SK-N-MC (cell line): ENCODE results near the gene FAM234A.
"Not testable (repeated sequence)": the region's sequence is repeated elsewhere in the genome, so short reads cannot be mapped to it uniquely, and the experiment has no call there.

Experiments
- DNase-seq: peaks from one replicate; pipeline ENCODE4 v3.0.0-alpha.2; 2011; ENCODE audit warnings: low read depth, low spot score
- H3K27ac ChIP-seq: fragments of 200-600 bp; sonication (generic); 2 replicates; pipeline ENCODE4 v1.5.1; 2016; ENCODE audit warnings: mixed run types
- H3K36me3 ChIP-seq: fragments of 200-600 bp; sonication (generic); 2 replicates; pipeline ENCODE4 v1.6.1; 2017; ENCODE audit warnings: antibody characterized with exemption, low read length, mixed read lengths; ENCODE audit not compliant: insufficient read depth
- H3K4me3 ChIP-seq: fragments of 200-600 bp; sonication (generic); 2 replicates; pipeline ENCODE4 v1.5.1; 2016
- H3K9ac ChIP-seq: fragments of 200-600 bp; sonication (generic); 2 replicates; pipeline ENCODE4 v1.8.0; 2017; ENCODE audit warnings: mixed run types, mixed read lengths; ENCODE audit not compliant: insufficient read length
- H3K9me3 ChIP-seq: fragments of 200-600 bp; sonication (generic); 2 replicates; pipeline ENCODE4 v1.6.1; 2017; ENCODE audit warnings: low read depth, mild to moderate bottlenecking, antibody characterized with exemption, low read length, moderate library complexity, mixed read lengths
- EZH2 ChIP-seq: fragments of 200-600 bp; sonication (generic); IDR thresholded peaks from one replicate; pipeline ENCODE4 v1.6.1; 2017; ENCODE audit warnings: antibody characterized with exemption
- FOXP2 ChIP-seq: optimal IDR thresholded peaks from 2 replicates; pipeline ENCODE3; 2011; ENCODE audit warnings: mild to moderate bottlenecking, moderate library complexity; ENCODE audit not compliant: insufficient read depth; ENCODE audit errors: extremely low read length, control extremely low read depth
- POLR2AphosphoS5 ChIP-seq: IDR thresholded peaks from 2 replicates; pipeline ENCODE4 v1.6.1; 2012; ENCODE audit warnings: mild to moderate bottlenecking, low read depth, low read length, borderline replicate concordance

FAM234A gene

DNA sequence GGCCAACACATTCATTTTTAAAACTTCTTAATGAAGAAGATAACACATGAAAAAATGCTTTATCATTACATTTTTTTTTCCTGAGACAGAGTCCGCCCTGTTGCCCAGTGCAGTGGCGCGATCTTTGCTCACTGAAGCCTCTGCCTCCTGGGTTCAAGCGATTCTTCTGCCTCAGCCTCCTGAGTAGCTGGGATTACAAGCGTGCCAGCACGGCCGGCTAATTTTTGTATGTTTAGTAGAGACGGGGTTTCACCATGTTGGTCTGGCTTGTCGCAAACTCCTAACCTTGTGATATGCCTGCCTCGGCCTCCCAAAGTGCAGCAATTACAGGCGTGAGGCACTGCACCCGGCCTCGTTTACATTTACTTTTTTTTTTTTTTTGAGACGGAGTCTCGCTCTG, 41.2 kb upstream of the FAM234A start:
- Histone ChIP-seq H3K4me3 (no peak overlapping the region), H3K36me3 (peaks cover 97% of the 10 kb centered on the region), H3K9me3 (no peaks in the 10 kb centered on the region), H3K27ac (no peak overlapping the region), H3K9ac (no peak overlapping the region)
- no peak for DNase-seq
- TF ChIP-seq EZH2 (no peak), POLR2AphosphoS5 (no peak), FOXP2 (no peak)

DNA sequence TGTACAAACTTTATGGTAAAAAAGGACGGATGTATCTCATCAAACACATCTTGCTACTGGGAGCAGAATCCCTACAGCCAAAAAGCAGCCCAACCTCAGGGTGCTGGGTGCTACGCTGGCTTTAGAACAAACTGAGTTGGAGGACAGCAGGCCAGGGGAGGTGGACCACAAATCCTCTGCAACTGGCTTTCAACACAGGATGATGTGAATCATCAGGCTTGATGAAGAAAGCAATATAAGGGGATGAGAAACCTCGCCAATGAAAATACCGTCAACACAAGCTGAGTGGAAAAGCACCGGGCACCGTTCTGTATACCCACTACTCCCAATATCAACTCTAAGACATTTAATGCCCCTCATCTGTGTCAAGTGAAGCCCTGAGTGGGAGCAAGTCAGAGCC, 40.1 kb upstream of the FAM234A start:
- Histone ChIP-seq H3K36me3 (peaks cover 96% of the 10 kb centered on the region), H3K27ac (no peak overlapping the region), H3K9ac (no peak overlapping the region), H3K4me3 (no peak overlapping the region), H3K9me3 (no peaks in the 10 kb centered on the region)
- no peak for DNase-seq
- TF ChIP-seq FOXP2 (no peak), EZH2 (no peak), POLR2AphosphoS5 (no peak)

DNA sequence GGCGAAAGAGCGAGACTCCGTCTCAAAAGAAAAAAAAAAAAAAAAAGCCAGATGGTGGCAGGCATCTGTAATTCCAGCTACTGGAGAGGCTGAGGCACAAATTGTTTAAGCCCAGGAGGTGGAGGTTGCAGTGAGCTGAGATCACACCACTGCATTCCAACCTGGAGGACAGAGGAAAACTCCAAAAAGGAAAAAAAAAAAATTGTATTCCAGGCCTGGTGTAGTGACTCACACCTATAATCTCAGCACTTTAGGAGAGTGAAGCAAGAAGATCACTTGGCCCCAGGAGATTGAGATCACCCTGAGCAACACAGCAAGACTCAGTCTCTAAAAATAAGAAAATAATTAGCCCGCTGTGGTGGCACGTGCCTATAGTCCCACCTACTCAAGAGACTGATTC, 34.2 kb upstream of the FAM234A start:
- TF ChIP-seq POLR2AphosphoS5 (no peak), FOXP2 (no peak), EZH2 (no peak)
- H3K9me3 ChIP-seq: no peaks in the 10 kb centered on the region
- no peak for DNase-seq
- H3K36me3 ChIP-seq: peaks cover 79% of the 10 kb centered on the region
- no peak overlapping the region for H3K27ac ChIP-seq
- no peak overlapping the region for H3K9ac ChIP-seq
- H3K4me3 ChIP-seq: no peak overlapping the region

DNA sequence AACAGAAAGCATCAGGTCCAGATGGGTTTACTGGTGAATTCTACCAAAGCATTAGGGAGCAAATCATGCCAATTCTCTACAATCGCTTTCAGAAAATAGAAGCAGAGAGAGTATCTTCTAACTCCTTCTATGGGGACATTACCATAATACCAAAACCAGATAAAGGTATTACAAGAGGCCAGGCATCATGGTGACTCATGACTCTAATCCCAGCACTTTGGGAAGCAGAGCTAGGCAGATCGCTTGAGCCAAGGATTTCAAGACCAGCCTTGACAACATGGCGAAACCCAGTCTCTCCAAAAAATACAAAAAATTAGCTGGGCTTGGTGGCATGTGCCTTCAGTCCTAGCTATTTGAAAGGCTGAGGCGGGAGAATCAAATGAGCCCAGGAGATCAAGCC, 31.4 kb upstream of the FAM234A start:
- Histone ChIP-seq H3K9me3 (no peaks in the 10 kb centered on the region), H3K36me3 (peaks cover 80% of the 10 kb centered on the region), H3K9ac (no peak overlapping the region), H3K27ac (no peak overlapping the region), H3K4me3 (no peak overlapping the region)
- TF ChIP-seq FOXP2 (no peak), EZH2 (no peak), POLR2AphosphoS5 (no peak)
- no peak for DNase-seq

DNA sequence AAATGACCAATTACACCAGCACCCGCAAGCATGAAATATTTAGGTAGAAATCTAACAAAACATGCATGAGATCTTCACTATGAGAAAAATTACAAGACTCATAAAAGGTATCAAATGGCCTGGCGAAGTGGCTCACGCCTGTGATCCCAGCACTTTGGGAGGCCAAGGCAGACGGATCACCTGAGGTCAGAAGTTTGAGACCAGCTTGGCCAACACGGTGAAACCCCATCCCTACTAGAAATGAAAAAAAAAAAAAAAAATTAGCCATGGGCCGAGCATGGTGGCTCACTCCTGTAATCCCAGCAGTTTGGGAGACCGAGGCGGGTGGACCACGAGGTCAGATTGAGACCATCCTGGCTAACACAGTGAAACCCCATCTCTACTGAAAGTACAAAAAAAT, 30.6 kb upstream of the FAM234A start:
- peaks cover 80% of the 10 kb centered on the region for H3K36me3 ChIP-seq
- H3K4me3 ChIP-seq, H3K9me3 ChIP-seq, DNase-seq, H3K27ac ChIP-seq, H3K9ac ChIP-seq: not testable (repeated sequence)

DNA sequence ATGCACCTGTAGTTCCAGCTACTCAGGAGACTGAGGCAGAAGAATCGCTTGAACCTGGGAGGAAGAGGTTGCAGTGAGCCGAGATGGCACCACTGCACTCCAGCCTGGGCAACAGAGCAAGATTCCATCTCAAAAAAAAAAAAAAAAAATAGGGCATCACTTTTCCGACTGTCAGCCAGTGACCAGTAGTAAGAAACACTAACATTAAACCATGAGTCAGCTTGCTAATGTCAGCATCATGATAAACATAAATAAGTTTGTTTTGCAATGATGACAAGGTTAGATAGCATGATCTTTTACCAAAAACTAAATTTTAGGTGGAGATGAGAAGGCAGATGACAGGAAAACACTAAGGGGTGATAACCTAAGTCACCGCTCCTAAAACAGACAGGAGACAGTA, 25.3 kb upstream of the FAM234A start:
- H3K36me3 ChIP-seq: peaks cover 87% of the 10 kb centered on the region
- not testable (repeated sequence) for DNase-seq

DNA sequence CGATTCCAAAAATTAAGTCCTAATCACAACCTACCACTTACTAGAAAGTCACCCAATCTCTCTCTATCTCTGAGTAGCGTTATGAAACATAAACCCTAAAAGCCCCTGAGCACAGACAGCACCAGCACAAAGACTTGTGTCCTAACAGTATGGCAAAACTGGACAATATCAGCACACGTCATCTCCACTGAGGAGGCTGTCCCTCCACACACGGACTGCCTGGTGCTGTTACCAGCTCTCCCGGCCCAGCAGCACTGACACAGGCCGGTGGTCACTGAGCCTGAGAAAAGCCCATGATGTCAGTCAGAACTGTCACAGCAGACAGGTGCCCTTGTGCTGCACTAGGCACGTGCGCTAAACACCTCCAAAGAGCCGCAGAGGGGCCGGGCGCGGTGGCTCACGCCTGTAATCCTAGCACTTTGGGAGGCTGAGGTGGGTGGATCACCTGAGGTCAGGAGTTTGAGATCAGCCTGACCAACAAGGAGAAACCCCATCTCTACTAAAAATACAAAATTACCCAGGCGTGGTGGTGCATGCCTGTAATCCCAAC, 22.9 kb upstream of the FAM234A start:
- H3K9ac ChIP-seq, DNase-seq, H3K9me3 ChIP-seq, H3K27ac ChIP-seq, H3K4me3 ChIP-seq: not testable (repeated sequence)
- peaks cover 86% of the 10 kb centered on the region for H3K36me3 ChIP-seq

More for the DNA sequence above, 25.3 kb upstream of the FAM234A start:
- H3K4me3 ChIP-seq, H3K9ac ChIP-seq, H3K9me3 ChIP-seq, H3K27ac ChIP-seq: not testable (repeated sequence)

DNA sequence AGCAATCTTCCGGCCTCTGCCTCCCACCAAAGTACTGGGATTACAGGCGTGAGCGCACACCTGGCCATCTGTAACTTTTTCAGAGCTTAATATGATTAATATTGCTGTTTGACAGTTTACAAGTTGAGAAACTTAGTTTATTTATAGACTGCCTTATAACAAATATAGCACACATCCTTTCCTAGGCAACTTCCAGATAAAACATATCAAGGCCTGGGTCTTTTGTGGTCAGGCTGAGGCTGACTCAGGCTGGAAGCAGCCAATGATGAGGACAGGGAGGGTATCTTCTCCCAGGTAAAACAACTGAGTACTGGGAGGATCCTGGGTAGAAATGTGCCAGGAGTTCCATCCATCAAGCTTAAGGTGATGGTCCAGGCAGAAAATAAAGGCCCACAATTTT, 21.6 kb upstream of the FAM234A start:
- no peaks in the 10 kb centered on the region for H3K9me3 ChIP-seq
- no peak overlapping the region for H3K4me3 ChIP-seq
- H3K36me3 ChIP-seq: peaks cover 85% of the 10 kb centered on the region
- no peak overlapping the region for H3K9ac ChIP-seq
- no peak for TF ChIP-seq EZH2
- no peak for TF ChIP-seq POLR2AphosphoS5
- no peak for TF ChIP-seq FOXP2
- no peak for DNase-seq
- H3K27ac ChIP-seq: no peak overlapping the region

DNA sequence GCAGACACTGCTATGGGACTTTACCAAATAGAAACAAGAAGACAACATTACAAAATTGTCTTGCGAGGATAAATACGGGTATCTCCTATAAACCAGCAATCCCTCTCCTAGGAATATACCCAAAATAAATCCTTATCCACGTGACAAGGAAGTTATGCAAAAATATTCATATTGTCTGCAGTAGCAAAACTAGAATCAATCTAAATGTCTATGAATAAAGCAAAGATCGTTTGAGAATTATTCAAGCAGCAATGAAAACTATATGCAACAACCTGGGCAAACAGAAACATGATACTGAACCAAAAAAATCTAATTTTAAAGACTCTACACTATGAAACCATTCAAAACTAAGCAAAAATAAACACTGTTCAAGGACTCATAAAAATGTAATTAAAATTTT, 14.6 kb upstream of the FAM234A start:
- Histone ChIP-seq H3K9me3 (no peaks in the 10 kb centered on the region), H3K27ac (peak overlapping the region; percentile 51; the same call in 1 of the 2 replicates), H3K36me3 (peaks cover 85% of the 10 kb centered on the region), H3K9ac (peak overlapping the region; percentile 7), H3K4me3 (no peak overlapping the region)
- DNase-seq: no peak
- no peak for TF ChIP-seq EZH2
- no peak for TF ChIP-seq FOXP2
- no peak for TF ChIP-seq POLR2AphosphoS5
